ENCODE measurements around the gene LRRC75A.
"Not testable (repeated sequence)": the region's sequence is repeated elsewhere in the genome, so short reads cannot be mapped to it uniquely, and the experiment has no call there.

Gene LRRC75A

DNA sequence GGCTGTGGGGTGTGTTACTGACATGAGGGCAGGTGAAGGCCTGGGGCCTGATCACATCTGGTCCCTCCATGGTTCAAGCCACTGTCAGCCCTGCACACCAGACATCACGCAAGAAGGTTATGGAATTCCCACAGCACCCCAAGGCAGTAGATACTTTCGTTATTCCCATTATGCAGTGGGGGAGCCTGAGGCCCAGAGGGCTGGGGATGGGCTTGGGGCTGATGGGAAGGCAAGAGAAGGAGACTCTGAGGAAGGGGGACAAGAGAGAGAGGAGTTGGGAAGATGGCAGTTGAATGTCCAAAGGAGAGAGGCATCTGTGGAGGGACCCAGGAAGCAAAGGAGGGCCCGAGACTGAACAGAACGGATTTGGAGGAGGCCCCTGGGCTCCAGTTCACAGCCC is 42.0 kb downstream of the LRRC75A start:
- DNase-seq (ENCODE audit: low read depth), result no peak

DNA sequence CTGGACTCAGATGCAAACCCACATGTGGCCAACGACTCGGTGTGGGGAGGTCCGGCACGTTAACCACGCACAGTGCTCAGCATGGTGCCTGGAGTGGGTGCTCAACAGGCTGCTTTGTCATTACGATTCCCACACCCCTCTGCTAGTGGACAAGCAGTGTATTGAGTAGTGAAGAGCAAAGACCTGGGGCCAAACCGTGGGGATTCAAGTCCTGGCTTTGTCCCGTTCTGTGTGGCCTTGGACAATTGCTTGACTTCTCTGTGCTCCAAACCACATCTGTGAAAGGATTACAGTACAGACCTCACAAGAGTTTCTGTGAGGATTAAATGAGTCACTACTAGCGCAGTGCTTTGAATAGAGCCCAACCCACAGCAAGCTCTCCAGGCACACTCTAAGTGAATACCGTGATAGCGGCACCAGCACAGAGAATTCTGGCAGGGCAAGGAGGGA is 42.8 kb downstream of the LRRC75A start:
- peak; percentile 86 for DNase-seq (ENCODE audit: low read depth)

DNA sequence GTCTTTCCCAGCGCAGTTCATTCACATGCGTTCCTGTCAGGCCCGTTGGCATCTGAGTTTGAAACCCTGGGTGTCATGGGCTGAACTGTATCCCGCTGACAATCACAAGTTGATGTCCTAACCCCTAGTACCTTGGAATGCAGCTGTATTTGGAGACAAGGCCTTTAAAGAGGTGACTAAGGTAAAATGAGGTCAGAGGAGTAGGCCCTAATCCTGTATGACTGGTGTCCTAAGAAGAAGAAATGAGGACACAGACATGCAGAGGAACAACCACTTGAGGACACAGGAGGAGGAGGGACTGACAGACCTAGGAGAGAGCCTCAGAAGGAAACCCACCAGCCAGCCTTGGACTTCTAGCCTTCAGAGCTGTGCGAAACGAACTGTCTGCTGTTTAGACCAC is 43.5 kb downstream of the LRRC75A start:
- no peak for DNase-seq (ENCODE audit: low read depth)

DNA sequence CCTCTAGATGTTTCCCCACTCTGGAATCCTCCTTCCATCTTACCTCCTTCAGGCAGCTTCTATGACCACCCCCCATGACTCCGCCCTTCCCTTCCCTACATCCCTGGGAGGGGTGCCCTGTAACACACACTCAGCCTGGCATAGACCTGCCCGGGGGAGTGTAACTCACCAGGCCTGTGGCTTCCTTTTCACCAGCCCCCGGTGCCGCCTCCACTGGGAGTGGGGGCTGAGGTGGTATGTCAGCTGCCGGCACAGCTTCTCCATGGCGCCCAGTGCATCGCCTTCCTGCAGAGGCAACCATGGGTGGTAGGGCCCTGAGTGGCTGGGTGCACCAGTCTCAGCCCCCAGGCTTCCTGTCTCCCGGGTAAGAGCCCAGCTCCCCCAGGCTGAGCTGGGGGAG is 44.3 kb downstream of the LRRC75A start:
- DNase-seq (ENCODE audit: low read depth), result no peak

DNA sequence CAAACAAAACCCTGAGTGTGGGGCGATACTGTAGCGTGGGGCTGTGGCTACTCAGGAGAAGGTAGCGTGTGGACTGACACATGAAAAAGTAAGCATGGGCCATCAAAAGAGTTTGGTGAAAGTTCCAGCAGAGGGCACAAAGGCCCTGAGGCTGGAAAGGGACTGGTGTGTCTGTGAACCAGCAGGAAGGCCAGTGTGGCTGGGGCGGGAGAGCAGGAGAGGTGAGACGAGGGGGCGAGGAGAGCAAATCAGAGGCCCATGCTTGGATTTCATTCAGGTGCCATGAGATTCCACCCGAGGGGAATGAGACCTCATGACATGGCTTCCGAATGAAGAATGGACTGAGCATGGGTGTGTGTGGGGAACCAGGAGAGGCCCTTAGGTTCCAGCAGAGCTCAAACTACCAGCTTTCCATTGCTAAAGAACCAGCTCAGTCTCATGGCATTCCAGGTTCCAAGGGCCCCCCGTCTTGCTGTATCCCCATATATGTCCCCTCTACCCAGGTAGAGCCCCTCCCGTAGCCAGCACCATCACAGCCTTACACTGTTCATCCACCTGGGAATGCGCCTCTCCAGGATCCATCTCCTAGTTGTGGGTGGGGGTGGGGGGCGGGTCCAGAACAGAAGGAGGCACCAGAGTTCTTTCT is 45.5 kb downstream of the LRRC75A start:
- DNase-seq (ENCODE audit: low read depth), result no peak

DNA sequence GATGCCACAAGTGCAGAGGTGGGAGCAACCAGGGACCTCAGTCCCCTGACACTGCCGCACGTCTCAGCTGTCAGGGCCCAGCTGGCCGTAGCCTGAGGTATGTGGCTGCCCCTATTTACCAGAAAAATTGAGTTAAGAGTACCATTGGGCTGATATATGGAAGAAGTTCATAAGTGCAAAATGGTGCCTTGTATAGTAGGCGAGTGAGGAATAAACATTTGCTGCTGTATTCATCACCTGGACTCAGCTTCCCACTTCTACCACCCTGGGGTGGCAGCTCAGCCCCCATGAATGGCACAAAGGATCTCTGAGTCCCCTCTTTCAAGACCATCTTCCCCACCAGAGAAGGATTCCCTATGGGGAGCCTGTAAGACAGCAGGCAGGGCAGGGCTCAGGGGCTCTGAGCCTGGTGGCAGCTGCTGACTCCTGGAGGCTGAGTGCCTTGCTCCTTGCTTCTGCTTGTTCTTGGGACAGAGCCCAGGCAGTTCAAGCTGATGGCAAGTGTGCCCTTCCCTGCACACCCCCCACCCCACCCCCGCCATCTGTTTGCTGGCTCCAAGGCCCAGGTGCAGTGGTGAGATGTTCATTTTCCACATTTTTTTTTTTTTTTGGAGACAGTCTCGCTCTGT is 47.6 kb downstream of the LRRC75A start:
- DNase-seq (ENCODE audit: low read depth), result no peak

DNA sequence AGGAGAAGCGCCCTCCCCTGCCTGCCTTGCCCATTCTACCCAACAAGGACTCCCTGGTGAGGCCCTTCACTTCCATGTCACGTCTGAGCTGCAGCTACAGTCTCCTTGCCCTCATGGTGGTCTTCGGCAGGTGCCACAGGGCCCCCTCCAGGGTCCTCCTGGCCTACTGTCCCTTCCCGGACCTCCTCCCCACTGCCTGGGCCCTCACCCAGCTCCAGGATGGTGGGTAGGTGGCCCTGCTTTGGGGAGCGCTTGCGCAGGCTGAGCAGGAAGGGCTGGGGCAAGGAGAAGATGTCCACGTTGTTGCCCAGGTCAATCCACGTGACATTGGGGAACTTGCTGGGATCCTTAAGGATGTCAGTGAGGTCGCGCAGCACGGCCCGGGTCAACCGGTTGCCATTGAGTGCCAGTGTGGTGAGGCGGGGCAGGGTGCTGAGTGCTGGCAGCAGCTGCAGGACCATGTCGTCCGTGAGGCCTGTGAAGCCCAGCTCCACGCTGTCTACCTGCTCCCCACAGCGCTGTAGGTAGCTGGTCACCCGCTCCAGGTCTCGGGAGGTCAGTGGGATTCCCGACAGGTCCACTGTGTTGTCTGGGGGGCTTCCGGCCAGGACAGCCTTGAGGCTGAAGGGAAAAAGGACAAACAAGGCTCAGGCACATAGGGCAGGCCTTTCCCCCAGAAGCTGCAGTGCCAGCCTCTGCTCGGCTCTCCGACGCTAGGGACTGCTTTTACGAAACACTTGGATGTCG is 48.3 kb downstream of the LRRC75A start:
- DNase-seq (ENCODE audit: low read depth), result no peak

DNA sequence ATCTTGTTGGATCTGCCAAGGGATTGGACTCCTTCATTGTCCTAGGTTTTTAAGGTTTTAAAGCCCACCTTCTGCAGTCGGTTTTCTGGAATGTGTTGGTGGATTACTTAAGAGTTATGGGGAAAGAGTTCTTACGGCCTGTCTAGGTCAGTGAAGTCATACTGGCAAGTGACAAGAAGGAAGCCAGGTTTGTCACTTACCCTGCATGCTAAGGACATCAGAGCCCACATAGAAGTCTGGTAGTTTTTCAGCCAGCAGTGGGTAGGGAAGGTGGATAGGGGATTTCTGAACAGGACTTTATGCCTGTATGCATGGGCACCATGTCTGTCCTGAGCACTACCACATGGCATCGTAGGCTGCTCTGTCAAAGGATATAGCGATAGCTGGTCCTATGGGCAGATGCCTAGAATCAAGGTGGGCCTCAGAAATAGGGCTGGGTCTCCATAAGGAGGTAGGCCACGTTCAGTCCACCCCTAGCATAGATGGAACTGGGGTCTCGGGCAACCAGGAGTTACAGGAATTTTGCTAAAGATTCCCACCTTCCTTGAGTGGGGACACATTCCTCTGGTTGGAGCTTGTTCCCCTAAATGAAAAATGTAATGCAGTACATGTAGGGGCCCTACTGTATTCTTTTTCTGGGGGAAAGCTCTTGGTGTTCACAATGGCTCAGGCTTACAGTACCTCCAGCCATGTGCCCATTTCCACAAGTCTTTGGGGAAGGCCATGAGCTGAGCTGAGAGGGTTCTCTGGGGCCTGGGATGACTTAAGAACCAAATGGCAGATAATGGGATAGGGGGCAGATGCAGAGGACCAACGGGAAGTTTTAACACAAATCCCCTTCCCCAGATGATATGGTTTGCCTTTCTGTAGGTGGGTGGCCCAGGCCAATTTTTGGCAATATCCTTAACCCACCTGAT is 49.1 kb downstream of the LRRC75A start:
- peak; percentile 63 for DNase-seq (ENCODE audit: low read depth)

DNA sequence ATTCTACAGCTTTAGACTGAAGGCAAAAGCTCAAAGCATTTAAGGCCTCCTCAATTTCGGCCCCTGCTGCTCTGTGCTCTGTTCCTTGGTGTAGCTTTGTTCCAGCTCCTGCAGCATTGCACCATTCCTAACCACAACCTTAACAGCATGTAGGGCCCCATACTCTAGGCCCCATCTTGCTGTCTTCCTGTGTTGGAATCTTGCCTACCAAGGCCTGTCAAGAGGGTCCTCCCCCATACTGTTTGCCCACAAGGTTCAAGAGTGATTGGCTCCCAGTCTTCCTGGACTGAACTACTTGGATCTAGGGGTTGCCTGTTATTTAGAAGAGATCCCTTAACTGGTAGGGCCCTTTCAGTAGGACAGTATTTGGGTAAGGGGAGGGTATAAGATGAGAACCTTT is 49.9 kb downstream of the LRRC75A start:
- DNase-seq (ENCODE audit: low read depth), result peak; percentile 96

DNA sequence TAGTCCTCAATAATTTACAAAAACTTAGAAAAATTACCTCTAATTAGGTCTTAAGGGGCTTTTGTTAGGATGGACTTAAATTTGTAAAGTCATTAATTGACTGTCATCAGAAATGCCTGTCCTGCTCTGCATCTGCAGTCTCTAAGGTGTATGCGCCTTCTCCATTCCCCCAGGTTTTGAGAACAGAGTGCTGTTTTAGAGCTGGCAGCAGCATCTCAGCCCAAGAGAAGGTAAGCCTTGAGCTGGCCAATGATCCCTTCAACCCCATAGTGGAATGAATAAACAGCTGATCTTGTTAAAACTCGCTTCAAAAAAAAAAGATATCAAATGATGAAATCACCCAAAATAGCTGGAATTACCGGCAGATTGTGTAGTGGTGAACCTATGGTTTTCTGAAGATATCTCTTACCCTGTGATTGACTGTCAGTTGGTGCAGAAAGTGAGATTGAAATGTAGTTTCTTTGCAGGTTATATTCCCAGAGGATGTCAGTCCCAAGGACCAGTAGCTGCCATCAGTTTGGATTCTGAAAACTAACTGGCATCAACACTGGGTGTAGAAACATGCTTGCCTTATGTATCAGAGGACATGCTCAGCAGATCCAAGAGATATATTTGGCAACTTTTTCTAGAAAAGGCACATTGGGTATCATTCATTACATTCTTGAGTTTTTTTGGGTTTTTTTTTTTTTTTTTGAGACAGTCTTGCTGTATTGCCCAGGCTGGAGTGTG is 50.9 kb downstream of the LRRC75A start:
- DNase-seq (ENCODE audit: low read depth), result peak; percentile 31

DNA sequence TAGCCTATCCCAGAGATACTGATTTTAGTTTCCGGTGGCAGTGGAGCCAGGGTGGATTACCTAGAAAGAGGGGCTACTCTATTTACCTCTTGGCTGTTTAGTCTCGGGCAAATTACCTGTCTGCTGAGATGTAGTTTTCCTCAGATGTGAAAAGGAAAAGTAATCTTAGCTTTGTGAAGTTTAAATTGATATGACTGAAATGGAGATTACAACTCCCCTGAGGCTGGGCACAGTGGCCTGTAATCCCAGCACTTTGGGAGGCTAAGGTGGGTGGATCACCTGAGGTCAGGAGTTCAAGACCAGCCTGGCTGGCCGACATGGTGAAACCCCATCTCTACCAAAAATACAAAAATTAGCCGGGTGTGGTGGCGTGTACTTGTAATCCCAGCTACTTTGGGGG is 51.6 kb downstream of the LRRC75A start:
- not testable (repeated sequence) for DNase-seq (ENCODE audit: low read depth)

DNA sequence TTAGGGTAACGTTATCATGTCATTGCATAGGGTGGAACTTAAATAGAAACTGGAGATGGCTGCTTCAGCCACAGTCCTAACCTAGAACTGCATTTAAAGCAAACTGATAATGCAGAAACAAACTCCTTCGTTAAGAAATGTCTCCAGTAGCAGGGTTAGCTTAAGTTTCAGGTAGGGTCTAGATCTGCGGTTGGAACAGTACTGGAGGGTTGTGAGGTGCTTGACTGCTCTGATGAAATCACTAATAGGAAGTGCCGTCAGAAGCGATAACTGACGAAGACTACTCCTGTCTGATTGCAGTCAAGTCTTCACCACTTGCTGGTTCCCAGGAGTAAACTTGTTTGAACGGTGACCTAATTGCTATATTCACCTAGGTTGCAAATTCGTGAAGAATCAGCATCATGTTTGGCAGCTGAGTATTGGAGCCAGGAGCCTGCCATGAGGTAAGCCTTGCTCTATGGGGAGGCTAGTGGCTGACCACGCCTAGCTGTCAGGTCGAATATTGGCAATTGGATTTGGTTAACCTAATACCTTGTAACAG is 52.1 kb downstream of the LRRC75A start:
- DNase-seq (ENCODE audit: low read depth), result peak; percentile 56

DNA sequence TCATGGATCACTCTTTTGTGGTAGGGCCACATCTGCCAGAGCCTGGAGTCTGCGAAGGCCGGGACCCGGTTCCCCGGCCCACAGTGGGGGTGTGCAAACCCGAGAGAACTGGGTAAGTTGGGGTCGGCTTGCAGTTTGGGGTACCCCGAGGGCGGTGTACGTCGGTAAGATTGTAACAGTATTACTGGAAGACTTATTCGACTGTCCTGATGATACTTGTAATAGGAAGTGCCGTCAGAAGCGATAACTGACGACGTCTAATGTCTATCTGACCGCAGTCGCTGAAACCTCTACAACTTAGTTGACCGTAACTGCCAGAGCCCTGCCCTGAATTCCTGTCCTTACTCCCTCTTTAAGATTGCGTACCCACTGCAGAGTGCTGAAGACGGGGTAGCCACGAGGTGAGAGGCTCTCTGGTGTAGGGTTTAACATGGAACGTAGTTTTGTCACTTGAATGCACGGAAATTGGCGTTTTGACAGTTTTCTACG is 52.6 kb downstream of the LRRC75A start:
- peak; percentile 36 for DNase-seq (ENCODE audit: low read depth)

DNA sequence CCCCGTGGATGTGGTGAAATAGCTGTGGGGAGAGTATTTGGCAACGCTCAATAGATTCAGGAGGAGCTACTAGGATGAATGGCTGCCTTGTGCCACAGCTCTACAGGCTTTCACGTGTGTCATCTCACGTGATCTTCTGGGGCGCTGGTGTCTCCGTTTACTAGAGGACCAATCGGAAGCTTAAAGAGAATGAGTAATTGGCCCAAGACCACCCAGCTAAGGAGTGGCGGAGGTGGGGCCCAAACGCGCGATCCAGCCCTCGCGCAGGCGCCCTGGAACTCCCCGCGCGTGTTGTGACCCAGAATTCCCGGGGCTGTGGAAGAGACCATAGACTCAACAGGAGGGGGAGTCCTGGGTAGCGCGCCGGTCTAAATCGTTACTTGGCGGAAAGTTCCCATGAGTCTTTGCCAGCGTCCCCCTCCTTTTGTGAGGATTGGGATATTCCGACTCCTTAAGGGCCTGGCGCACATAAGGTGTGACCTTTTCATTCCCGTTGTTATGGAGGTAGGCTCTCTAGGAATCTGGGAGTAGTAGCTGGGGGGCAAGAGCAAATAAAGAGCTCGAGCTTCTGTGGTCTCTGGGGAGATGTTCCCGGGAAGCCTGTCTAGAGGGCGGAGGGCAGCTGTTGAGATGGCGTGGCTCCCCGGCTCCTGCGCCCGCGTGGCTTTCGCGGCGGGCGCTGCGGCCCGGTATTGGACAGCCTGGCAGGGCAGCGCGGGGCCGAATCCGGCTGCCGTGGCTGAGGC is 53.3 kb downstream of the LRRC75A start:
- DNase-seq (ENCODE audit: low read depth), result peak; percentile 100

DNA sequence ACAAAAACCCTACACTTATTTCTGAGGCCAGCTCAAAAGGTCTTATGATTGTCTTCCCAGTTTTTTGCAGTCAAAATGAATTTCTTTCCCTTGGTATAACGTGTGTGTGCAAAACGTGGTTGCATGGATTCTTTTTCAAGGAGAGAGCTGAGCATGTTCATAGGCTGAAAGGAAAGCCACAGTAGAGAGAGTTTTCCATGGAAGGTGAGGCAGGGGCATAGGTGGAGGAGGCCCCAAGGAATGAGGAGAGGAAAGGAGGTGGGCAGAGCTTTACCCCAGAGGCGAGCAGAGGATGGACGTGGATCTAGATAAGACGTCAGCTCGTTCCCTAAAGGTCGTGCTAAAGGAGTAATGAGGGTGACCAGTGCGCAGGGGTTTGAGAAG is 53.8 kb downstream of the LRRC75A start:
- DNase-seq (ENCODE audit: low read depth), result no peak

DNA sequence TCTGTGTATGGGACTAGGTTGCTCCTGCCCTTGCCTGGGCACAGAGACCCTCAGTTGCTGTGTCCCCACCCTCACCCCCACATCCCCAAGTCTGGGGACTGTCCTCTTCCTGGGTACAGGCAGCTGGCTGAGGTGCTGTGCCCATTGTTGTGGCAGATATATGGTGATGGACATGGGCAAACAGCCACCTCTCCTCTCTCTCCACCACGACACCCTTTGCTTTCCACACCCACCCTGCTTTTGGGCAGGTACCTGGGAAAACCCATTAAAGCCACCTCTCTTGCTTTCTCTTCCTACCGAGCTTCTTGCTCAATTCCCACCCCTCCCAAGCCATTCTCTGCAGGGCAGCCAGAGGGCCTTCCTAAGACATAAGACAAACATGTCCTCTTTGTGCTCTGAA is 54.9 kb downstream of the LRRC75A start:
- DNase-seq (ENCODE audit: low read depth), result no peak

DNA sequence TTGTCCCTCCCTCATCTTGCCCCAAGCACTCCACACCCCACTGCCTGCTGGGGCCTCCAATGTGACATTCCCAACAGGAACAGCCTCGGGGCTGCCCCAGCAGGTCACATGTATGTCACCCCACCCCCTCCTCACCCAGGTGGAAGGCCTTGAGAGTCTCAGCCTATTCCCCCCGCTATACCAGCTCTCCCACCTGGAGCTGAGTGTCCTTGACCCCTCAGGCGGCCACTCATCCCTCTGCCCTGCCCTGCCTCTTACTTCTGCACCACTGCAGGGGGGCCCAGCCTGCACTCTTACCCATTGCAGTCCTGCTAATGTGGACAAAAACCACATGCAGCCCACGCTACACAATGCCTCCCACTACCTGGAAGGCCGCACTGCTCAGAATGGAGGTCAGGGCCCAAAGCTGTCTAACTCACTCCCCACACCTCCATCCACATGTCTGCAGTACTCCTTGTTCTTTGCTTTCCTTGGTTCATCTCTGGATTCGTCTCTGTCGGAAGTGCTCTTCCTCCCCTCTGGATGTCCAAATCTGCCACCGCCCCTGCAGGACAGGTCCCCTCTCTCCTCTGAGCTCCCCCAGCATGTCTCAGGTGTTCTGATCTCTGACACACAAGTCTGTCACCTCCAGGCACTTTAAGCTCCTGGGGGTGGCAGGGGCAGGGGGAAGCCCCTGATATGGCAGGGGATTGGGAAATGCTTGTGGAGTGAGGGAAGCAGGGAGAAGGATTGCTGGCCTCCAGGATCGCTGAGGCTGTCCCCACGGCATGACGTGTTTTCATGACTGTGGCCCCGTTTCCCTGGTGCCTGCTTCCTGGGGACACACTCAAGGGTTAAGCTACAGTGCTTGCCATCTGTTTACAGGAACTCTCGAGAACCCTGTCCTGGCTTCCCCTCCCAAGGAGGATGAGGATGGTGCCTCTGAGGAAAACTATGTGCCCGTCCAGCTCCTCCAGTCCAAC is 55.8 kb downstream of the LRRC75A start:
- no peak for DNase-seq (ENCODE audit: low read depth)

DNA sequence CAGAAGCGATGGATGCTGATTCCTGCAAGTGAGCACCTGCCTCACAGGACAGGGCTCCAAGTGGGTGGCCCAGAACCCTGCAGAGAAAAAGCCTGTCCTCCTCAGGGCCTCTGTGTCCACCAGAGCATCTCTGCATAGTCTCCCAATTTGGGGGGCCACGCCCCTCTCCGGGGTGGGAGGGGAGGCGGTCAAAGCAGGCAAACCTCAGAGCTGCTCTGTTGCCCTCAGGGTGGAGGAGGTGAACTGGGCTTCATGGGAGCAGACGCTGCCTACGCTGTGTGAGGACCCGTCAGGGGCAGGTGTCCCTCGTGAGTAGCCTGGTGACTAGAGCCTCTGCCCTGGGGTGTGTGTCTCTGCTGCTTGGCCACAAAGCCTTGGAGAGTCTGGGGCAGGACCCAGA is 57.3 kb downstream of the LRRC75A start:
- DNase-seq (ENCODE audit: low read depth), result no peak

DNA sequence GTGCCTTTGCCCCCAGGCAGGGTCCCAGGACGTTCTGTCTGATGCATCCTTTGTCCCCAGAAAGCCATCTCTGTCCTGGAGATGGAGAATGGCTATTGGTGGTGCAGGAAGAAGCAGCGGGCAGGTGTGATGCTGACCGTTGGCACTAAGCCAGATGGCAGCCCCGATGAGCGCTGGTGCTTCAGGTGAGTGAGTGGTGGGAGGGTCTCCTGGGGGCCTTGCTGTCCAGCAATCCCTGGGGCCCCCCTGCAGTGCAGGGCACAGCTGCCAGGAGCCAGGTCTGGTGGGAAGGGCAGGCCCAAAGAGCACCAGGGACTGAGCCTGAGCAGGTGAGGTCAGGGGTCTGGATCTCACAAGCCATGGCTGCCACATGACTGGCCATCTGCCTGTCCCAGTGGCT is 58.5 kb downstream of the LRRC75A start:
- no peak for DNase-seq (ENCODE audit: low read depth)
